ENCODE measurements around the gene PNPT1. TPM values are rescaled to one million over a fixed set of nuclear protein-coding genes. Genes with fewer than 3 reads are reported as not detected.

PNPT1 gene
- total and polyA plus RNA-seq, 2 of the 13 experiments (the other 11 are each of a cell fraction or from before 2014, with no cell fraction given): 23.4 to 61.0 TPM

- H3K27me3 ChIP-seq (ENCODE audit: control insufficient read depth in 1 of 2, insufficient read depth in 2 of 2, low read length in 2 of 2): no peaks in the 10 kb centered on the region; a peak in 2 of 5 replicates
- DNase-seq (ENCODE audit: low spot score) (no peak), ATAC-seq (no peak; the same call in 1 of the 3 replicates), FAIRE-seq (no peak)
- H3K9me3 ChIP-seq (ENCODE audit: low read length): no peaks in the 10 kb centered on the region
- H2AFZ ChIP-seq (ENCODE audit: low read length): no peak overlapping the region
- H3K4me2 ChIP-seq (ENCODE audit: low read depth, low read length): no peak overlapping the region
- ChIA-PET POLR2A (no interaction called here), CTCF (ENCODE audit: low intra/inter-chr PET ratio, low total read pairs) (no interaction called here)
- no peak overlapping the region for H3K27ac ChIP-seq (ENCODE audit: extremely low read length, insufficient read depth, low read length)
- no peaks in the 10 kb centered on the region for H3K36me3 ChIP-seq (replicated peaks in 1 of 2; ENCODE audit: control insufficient read depth in 1 of 2, insufficient read depth in 2 of 2, low read length in 2 of 2)
- H4K20me1 ChIP-seq (ENCODE audit: insufficient read depth, low read length): no peaks in the 10 kb centered on the region
- peaks cover 16% of the 10 kb centered on the region for H3K4me1 ChIP-seq (ENCODE audit: insufficient read depth, low read length)
- H3K4me3 ChIP-seq (replicated peaks in 1 of 3; ENCODE audit: insufficient read depth in 1 of 3, low read depth in 2 of 3, low read length in 3 of 3): no peak overlapping the region
- 33% methylated on average over 4 of the region's 4 CpGs for WGBS (ENCODE audit: low lambda C conversion rate)
- BruUV-seq (replicated peaks): no TSS peak
- no peaks in the 10 kb centered on the region for H3K79me2 ChIP-seq (ENCODE audit: insufficient read depth, low read length)
- in situ Hi-C loops (cut with HindIII; ENCODE audit: extremely low pct_ligation_motif_present, low pct_unique_long_range_greater_than_20kb) (loop anchor here (10.0 kb wide), 1 partner anchor 419 kb away; no protein-coding TSS in a partner anchor), intact Hi-C loops (cut with micrococcal nuclease; ENCODE audit: unreplicated experiment) (loop anchor here (10.0 kb wide), 1 partner anchor 1799 kb away; no protein-coding TSS in a partner anchor)
- H3K9ac ChIP-seq (ENCODE audit: insufficient read depth, low read depth, low read length): no peak overlapping the region
- no peak for TF ChIP-seq USF2 (IDR thresholded peaks at IDR 0.05; ENCODE audit: low read depth, low read length)
- no peak for TF ChIP-seq USF2 (CRISPR knock-in tag; IDR thresholded peaks at IDR 0.05; ENCODE audit: borderline replicate concordance)
- no peak for TF ChIP-seq BCL3 (CRISPR knock-in tag; IDR thresholded peaks at IDR 0.05)
- TF ChIP-seq PBX3 (CRISPR knock-in tag; IDR thresholded peaks at IDR 0.05; ENCODE audit: borderline replicate concordance): no peak
- no peak for TF ChIP-seq TFDP1 (CRISPR knock-in tag; IDR thresholded peaks at IDR 0.05; ENCODE audit: borderline replicate concordance)
- no peak for TF ChIP-seq KDM5B (CRISPR knock-in tag; IDR thresholded peaks at IDR 0.05; ENCODE audit: borderline replicate concordance)
- no peak for TF ChIP-seq ZNF235 (CRISPR knock-in tag; IDR thresholded peaks at IDR 0.05; ENCODE audit: borderline replicate concordance)
- no peak for TF ChIP-seq ZNF335 (CRISPR knock-in tag; IDR thresholded peaks at IDR 0.05)
- no peak for TF ChIP-seq ZNF234 (CRISPR knock-in tag; conservative IDR thresholded peaks at IDR 0.05)
- no peak for TF ChIP-seq MIXL1 (CRISPR knock-in tag; IDR thresholded peaks at IDR 0.05)
- no peak for TF ChIP-seq HDAC2 (CRISPR knock-in tag; IDR thresholded peaks at IDR 0.05)
- no peak for TF ChIP-seq DDIT3 (CRISPR knock-in tag; IDR thresholded peaks at IDR 0.05)
- no peak for TF ChIP-seq FLYWCH1 (CRISPR knock-in tag; IDR thresholded peaks at IDR 0.05)
- TF ChIP-seq TCF7 (IDR thresholded peaks at IDR 0.05; ENCODE audit: low read depth): no peak
- TF ChIP-seq PATZ1 (CRISPR knock-in tag; IDR thresholded peaks at IDR 0.05): no peak
These were observed 22.0 kb upstream of the PNPT1 start for GRCh38 chr2:55715626-55716025.
